ENCODE measurements around the gene MMP23B.
"Not testable (repeated sequence)": the region's sequence is repeated elsewhere in the genome, so short reads cannot be mapped to it uniquely, and the experiment has no call there.

DNA sequence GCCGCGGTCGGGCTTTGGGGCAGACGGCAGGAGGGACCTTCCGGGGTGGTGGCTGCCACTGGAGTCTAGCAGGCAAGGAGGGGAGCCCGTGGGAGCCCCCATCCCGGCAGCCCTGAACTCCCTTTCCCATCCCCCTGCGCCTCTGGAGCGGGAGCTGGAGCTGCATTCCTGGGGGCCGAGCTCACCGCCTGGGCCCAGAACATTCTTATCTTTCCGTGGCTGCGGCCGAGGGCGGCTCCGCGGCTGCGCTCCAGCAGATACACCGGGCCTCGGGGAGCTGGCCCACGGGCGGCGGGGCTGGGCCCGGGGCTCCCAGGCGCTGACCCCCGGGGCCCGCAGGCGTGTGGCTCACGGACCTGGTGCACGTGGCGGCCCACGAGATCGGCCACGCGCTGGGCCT, 1.4 kb downstream of the MMP23B start:
- not testable (repeated sequence) for TF ChIP-seq ZNF274 (IDR thresholded peaks at IDR 0.05; ENCODE audit: low read depth, low read length); YY1 (IDR thresholded peaks at IDR 0.05; ENCODE audit: insufficient read depth, insufficient read length); SUZ12 (IDR thresholded peaks at IDR 0.05; ENCODE audit: extremely low read depth, insufficient read depth, insufficient read length)
